Prostate gland (tissue), 2 donors: ENCODE results near the gene NRTN.

Experiments
- POLR2A ChIP-seq: fragments of 450-650 bp; IDR thresholded peaks from one replicate; pipeline ENCODE4 v1.6.1; 2016; ENCODE audit warnings: antibody characterized with exemption, mild to moderate bottlenecking
- TF ChIP-seq, protein P1 (sequence below), 4 experiments: fragments of 200-600 bp in 2 of 4; fragments of 450-650 bp in 2 of 4; sonication (generic) in 2 of 4; IDR thresholded peaks; 1 replicate in 3 of 4; 2 replicates in 1 of 4; pipeline ENCODE4 v1.5.1; 2016 to 2019; ENCODE audit warnings: antibody characterized with exemption in 4 of 4, mild to moderate bottlenecking in 2 of 4, moderate library complexity in 2 of 4

DNA sequence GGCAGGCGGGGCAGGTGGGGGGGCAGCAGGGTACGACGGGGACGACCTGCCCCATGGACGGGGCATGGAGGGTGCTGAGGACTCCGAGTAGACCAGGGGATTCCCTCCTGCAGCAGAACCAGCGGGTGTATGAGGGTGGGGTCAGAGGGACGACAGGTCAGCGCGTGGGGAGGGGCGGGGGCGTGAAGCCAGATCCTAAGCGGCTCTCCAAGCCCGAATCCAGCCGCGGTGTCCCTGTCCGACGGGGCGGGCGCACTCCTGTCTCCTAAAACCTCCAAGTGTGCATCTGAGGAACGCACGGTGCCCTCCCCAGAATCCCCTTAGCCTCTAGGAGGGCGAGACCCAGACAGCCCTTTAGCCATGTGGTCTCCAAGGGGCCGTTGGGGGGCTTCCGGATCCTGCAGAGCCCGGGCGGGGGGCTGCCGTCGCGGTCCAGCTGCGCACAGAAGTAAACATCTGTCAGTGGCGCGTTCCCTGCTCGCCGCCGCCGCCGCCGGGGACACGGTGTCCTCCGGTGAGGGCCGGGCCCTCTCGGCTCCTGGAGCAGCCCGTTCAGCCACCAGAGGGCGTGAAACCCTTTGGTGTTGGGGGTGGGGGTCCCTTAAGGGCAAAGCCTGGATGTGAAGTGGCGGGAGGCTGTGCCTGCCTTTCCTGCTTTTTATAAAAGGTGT lies 730 bp downstream of the NRTN start:
- no peak for TF ChIP-seq POLR2A
- TF ChIP-seq, protein P1, sequence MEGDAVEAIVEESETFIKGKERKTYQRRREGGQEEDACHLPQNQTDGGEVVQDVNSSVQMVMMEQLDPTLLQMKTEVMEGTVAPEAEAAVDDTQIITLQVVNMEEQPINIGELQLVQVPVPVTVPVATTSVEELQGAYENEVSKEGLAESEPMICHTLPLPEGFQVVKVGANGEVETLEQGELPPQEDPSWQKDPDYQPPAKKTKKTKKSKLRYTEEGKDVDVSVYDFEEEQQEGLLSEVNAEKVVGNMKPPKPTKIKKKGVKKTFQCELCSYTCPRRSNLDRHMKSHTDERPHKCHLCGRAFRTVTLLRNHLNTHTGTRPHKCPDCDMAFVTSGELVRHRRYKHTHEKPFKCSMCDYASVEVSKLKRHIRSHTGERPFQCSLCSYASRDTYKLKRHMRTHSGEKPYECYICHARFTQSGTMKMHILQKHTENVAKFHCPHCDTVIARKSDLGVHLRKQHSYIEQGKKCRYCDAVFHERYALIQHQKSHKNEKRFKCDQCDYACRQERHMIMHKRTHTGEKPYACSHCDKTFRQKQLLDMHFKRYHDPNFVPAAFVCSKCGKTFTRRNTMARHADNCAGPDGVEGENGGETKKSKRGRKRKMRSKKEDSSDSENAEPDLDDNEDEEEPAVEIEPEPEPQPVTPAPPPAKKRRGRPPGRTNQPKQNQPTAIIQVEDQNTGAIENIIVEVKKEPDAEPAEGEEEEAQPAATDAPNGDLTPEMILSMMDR (IDR thresholded peaks at IDR 0.05) = peak; percentile 57 to 78 (median 76)
